HG03103 (cell line): ENCODE measurements around the gene ACE2.
"Not testable (repeated sequence)": the region's sequence is repeated elsewhere in the genome, so short reads cannot be mapped to it uniquely, and the experiment has no call there.

Source experiments
- ATAC-seq: cut with Tn5 transposase; IDR thresholded peaks from one replicate; pipeline ENCODE4 v1.9.1; 2021; ENCODE audit warnings: low read depth; ENCODE audit not compliant: unreplicated experiment

ACE2 gene

DNA sequence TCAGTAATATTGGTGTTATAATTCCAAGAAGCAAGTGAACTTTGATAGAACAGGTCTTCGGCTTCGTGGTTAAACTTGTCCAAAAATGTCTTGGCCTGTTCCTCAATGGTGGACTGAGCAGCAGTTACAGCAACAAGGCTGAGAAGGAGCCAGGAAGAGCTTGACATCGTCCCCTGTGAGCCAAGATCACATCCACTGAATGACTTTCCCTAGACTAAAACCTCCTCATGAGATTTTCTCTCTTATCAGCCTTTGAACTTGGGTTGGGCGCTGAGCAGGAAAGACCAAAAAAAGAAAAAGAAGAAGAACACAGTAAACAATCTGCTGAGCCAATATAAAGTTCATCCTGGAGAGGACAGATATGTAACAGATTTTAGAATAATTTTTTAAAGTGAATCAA is at the start of gene ACE2:
Gene ACE2 (minus strand): TSS at position 216 of the 400 bp plus-strand sequence. CDS start 49 bp downstream, at position 167.
- no peak for ATAC-seq

DNA sequence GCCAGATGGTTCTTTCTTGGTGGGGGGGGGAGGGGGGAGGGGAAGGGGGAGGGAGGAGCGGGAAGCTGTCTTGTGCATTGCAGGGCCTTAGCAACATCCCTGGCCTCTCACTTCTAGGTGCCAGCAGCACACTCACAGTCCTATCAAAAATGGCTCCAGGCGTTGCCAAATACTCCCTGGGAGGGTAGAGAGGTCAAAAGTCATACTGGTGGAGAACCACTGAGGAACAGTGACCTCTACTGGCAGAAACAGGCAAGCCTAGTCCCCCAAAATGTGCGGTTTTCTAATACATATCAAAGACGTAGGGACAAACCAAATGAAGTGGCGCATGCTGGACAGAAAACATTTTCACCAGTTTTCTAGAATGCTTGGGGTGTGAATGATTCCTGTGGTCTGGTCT is 46.8 kb upstream of the ACE2 start:
- not testable (repeated sequence) for ATAC-seq

DNA sequence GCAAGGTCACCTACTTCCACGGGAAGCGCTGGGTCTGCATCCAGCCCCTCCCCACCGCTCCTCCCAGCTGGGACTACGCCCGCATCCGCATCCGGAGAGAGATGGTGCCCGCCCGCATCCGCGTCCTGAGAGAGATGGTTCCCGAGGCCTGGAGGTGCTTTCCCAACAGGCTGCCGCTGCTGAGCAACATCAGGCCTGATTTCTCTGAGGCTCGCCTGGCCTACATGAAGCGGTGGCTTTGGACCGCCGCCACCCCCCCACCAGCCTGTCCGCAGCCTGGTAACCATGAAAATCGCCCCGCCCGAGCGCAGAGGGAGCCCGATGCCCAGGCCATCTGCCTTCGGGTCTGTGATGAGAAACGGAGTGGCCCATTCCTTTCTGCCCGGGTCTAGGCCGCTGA is 45.8 kb upstream of the ACE2 start:
- ATAC-seq = no peak

DNA sequence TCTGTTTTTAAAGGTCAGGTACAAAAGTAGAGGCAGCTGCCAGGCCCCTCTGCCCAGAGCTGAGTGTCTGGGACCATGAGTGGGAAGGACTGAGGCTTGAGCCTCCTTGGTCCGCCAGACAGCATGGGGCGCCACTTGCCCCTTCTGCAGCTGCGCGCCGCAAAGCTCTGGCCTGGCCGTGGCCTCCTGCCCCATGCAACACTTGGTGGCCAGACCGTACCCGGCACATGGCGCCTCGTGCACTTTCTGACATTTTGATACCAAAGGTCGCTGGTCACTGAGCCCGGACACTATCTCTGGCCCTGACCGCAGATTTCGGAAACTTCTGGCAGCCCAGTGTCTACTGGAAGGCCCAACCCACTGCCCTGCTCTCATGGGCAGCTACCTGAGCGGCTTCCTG is 45.3 kb upstream of the ACE2 start:
- no peak for ATAC-seq

DNA sequence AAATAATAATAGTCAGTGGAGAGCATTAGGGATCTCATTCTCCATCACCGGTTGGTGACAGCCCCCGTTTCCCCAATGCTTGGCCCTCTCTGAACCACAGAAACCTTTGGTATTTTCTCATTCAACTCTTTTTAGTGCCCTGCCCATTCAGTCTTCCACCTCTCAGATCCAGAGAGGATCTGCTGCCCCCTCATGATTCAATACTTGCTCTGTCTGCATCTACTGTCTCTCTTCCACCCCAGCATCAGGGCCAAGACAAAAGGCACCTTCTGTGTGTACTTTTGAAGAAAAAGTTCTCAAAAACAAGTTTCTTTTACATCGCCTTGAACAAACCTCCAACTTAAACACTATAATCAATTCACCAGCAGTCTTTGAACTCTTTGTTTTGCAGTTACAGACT is 44.5 kb upstream of the ACE2 start:
- no peak for ATAC-seq

DNA sequence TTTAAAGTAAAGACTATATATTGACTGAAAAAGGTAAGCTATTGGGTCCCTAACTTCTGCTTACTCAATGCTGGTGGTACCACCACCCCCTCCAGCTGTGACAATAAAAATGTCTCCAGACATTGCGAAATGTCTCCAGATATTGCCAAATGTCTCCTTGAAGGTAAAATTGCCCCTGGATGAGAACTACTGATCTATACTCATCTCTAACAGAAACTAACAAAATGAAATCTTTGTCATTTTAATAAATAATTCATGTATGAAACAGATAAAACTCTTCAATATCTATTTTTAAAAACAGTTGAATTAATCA is 43.8 kb upstream of the ACE2 start:
- no peak for ATAC-seq

DNA sequence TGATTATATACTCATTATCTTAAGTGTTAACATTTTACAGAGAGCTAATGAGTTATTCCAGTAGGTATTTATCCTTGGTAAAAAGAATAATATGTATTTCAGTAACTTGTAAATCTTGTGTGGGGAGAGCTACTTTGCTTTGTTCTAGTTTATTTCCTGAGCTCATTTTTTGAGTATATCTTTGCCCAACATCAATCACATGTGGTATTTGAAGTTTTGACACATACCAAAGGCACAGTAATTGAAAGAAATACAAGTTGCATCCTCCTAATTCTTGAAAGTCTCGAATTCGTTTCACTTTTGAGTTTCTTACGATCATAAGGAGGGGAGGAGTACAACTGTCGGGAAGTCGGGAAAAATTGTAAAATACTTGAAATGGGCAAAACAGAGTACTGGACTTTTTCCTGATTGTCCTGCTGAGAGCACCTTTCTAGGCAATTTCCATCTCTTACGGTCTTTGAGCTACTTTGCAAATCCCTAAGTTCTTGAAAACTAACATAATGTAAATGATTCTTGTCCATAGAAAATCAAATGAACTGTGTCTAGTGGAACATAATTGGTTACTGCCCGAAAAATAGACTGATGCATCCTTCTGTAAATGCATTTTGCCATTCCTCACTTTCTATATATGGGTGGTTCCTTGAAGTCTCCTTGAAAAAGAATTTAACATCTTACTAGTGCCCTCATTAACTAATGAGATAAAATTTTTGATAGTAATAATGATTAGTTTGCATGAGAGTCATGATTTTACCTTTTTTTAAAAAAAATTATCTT is 43.2 kb upstream of the ACE2 start:
- ATAC-seq = no peak

DNA sequence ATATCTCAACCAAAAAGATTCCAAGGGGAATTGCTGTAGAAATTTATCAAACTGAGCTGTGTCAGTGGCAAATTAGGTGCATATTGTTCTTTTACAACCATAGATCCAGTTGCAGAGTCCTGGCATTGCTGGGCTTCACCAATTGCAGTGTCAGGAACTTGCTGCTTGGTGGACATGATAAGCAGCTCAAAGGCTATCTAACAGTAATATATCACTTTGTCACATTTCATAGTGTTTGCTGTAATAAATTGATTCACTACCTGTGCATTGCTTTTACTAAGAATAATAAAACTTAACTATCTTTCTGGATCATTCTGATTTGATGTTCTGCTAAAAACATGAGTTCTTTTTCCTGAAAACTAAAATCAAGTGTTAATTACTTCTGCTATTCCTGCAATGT is 30.9 kb upstream of the ACE2 start:
- no peak for ATAC-seq

DNA sequence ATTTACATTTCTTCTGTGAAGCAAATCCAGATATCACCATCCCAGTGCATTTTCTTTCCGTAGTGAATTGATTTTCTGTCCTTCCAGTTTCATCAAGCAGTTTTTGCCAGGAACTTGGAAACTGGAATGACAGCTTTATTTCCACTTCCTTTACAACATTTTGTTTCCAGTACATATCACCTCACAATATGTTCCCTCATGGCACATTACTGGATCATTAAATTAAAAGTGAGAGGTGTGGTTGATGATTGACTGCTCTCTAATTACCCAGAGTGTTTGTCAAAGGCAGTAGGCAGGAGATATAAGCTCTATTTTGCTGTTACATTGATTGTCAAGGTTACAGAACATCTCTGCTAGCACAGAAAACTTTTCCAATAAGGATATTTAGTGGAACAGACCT is 22.3 kb upstream of the ACE2 start:
- no peak for ATAC-seq

DNA sequence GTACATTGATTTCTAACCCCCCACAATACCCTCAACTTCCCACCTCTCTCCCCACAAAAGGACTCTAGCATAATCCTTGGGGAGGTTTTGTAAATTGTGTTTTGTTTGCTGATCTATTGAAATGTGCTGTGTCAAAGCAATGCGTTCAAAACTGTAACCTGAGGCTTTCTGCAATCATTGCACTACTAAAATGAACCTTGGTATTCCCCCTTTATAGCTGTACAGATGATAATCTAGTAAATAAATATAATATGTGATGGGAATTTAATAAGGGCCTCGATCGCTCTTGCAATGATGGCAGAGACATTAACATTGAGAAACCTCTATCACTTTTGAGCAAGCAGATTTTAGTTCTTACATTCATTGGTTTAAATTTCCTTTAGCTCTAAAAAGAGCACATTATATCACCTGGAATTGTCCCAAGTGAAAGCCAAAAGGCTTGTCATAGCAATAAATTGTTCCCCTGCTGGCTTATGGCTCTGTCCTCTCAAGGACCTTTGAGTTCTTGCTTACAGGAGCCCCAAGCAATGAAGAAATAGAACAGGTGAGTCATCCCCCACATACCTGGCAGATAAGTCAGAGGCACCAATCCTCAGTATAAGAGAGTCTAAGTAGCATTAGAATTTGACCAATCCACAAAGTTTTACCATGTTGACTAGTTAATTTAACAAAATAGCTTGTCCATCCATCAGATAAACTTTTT is 18.4 kb upstream of the ACE2 start:
- ATAC-seq = no peak

DNA sequence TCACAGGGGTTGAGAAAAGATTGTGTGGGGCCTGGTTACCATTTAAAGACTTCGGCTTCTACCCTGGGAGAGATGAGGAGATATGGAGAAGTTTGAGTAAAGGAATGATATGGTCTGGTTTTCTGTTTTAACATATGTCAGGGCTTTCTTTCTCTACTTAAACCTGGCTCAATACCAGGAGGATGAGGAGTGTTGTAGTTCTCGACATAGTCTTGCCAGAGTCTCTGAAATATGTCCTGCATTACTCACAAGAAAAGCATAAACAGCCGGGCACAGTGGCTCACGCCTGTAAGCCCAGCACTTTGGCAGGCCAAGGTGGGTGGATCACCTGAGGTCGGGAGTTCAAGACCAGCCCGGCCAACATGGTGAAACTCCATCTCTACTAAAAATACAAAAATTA is 16.4 kb upstream of the ACE2 start:
- no peak for ATAC-seq

DNA sequence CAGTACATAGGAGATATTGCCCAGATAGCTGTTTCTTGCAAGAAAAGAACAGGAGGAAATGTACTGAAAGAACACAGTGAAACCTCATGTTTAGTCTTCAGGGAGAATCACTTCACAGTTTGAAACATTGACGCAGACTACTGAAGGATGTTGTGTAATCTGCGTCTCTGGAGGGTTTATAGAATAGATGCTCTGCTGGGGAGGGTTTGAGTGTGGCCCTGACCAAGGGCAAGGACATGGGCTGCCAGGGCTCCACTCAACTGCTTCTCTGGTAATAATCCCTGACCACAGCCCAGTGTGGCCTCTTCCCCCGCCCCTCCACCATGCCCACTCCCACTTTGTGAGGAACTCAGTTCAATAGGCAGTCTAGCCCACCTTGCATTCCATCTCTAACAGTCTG is 15.8 kb upstream of the ACE2 start:
- ATAC-seq = no peak

DNA sequence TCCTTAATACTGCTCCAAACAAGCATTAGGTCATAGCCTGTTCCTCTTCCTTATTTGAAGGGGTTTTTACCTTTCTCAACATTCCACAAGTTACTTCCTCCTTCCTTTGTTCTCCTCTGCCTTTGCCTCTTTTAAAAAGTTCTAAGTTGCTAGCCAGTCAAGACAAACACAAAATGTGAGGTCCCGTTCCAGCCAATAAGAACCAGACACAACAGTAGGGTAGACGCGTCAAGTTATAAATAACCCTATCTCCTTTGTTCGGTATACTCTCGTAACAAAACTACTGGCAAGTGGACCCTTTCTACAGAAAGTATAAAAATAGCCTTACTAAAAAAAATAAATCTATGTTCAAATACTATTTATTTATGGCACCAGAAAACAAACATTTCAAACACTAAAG is 6.3 kb upstream of the ACE2 start:
- no peak for ATAC-seq

DNA sequence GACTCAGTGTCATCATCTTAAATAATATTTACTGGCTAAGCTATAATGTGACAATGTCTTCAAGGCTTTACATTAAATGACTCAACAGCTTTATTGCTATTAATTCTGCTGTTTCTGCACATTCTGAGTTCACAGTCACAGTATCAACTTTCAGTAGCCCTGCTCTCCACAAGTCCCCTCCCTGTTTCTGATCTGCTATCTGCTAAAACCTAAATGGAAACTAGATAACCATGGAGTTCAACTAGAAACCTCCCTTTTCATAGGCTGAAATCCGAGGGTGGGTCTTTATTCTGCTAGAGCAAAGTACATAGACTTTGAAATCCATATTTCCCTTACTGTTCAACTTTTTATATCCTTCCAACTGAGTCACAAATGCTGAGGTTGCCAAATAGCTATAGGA is 5.4 kb upstream of the ACE2 start:
- no peak for ATAC-seq

DNA sequence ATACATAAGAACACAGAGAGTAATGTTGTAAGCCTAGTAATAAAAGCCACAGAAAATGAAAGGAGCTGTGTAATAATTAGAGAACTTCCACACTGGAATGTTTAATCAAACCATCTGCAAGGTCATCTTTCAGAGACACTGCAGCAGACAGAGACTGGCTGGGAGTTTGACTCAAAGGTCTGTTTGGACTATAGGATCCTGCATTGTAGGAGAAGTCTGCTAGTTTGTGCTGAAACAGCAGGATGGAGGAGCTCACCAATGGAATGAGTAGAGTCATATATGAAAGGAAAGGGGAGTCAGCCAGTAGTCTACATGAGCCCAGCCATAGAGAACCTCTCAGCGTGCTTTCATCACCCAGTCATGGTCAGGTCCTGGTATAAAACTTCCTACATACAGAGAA is 4.5 kb upstream of the ACE2 start:
- no peak for ATAC-seq

DNA sequence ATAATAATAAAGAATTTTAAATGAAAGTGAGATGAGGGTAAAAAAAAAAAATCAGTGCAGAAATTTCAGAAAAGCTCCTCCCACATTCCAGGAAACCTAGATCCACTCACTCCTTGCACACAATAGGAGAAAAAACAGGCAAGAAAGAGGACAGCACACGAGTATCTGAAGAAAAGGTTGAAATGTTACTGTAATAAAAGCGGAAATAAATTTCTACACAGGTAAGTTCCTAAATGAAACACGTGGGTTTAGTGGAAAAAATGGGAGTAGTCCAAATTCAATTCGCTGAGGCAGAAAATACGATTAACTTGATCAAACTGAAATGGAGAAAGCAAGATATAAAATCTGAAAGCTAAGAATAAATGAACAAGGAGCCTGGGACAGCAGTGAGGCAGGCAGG is 2.0 kb upstream of the ACE2 start:
- ATAC-seq = no peak

DNA sequence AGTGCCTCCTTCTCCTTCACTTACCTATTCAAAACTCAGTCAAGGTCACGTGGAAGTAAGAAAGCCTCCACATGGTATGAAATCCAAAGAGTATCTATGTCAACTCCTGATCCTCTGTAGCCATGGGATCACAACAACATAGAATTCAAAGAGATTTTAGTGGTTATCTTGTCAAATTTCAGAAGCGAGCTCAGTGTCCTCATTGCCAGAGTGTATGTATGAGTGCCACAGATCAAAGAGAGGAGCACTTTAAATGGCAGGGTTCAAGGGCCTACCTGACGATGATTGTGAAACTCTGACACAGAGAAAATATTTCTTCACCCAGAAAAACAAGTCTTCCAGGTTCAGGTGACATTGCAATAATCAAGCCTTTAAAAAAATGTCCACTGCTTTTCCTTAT is 1.2 kb upstream of the ACE2 start:
- ATAC-seq = no peak

DNA sequence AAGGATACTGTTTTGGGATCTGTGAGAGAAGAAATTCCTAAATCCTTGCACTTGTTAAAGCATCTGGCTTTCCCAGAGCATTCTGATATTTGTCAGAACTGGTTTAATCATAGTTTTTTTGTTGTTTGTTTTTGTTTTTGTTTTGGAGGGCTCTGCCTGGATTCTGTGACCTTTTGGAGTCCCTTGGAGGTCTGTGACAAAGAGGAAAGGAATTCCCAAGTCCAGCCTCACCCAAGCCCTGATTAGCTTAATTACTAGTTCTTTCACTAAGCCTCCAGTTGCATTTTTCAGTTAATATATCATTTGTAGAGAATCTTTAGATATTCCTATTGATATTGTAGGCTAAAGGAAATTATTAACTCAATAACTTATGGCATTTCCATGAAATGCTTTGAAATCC is 711 bp downstream of the ACE2 start:
- no peak for ATAC-seq

DNA sequence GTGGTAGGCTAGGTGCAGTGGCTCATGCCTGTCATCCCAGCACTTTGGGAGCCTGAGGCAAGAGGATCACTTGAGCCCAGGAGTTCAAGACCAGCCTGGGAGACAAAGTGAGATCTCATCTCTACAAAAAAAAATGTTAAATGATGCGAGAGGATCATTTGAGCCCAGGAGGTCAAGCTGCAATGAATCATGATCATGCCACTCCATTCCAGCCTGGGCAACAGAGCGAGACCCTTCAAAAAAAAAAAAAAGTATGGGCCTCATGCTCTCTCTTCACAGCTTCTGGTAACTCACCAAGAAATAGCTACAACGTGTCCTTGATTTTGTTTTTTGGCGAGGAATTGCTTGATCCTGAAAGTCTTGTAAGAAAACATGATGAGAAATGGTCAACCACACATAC is 1.3 kb downstream of the ACE2 start:
- ATAC-seq = no peak

DNA sequence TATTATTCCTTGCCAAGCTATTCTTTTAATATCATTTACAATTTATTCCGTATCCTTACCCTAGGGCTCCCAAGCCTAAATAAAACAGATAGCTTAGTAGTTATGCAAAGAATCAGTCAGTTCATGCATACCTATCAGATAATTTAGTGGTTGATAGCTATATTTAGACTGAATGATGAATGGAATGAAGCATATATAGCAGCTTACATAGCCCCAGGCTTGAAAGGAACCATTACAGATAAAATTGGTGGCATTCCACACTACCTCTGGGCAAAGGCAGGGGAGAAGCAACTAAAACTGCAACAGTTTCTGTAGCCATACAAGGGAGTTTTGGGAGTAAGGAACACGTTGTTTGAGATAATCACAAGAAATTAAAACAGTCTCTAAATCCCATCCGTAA is 2.7 kb downstream of the ACE2 start:
- no peak for ATAC-seq

DNA sequence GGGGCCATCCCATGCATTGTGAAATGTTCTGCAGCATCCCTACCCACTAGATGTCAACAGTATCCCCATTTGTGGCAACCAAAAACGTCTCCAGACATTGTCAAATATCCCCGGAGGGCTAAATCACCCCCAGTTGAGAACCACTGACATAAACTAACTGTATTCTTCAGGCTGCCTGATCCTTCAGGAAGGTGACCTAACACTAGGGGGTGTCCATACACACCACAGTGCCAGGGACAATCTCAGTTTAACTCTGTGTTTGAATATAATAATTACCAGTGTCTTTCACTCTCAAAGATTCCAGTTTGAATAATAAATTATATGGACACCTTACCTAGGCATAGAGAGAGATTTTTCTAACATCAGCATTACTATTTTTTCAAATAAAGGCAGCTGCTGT is 6.4 kb downstream of the ACE2 start:
- no peak for ATAC-seq
